ENCODE measurements around the gene ITGB7.

Gene ITGB7

GRCh38 chr12:53161119-53161911 is 45.7 kb downstream of the ITGB7 start:
- TF ChIP-seq TAF1 (IDR thresholded peaks at IDR 0.05; ENCODE audit: low read depth, low read length) = no peak
- TF ChIP-seq POLR2A (IDR thresholded peaks at IDR 0.05; ENCODE audit: low read depth, low read length) = no peak
- TF ChIP-seq POU2F2 (IDR thresholded peaks at IDR 0.05; ENCODE audit: low read depth, low read length) = no peak
- FAIRE-seq (no peak), DNase-seq (ENCODE audit: insufficient read length, low spot score) (no peak)

- FAIRE-seq (no peak), DNase-seq (ENCODE audit: insufficient read length, low spot score) (no peak)
These were observed 46.4 kb downstream of the ITGB7 start for GRCh38 chr12:53160673-53161072.

GRCh38 chr12:53160000-53160399 is 47.1 kb downstream of the ITGB7 start:
- DNase-seq (ENCODE audit: insufficient read length, low spot score) = no peak
- FAIRE-seq = no peak
- TF ChIP-seq PAX5 (IDR thresholded peaks at IDR 0.05; ENCODE audit: insufficient read depth, low read length, severe bottlenecking) = no peak

More at GRCh38 chr12:53160673-53161072, 46.4 kb downstream of the ITGB7 start:
- TF ChIP-seq POLR2A (IDR thresholded peaks at IDR 0.05; ENCODE audit: low read depth, low read length) (no peak), POLR2AphosphoS5 (IDR thresholded peaks at IDR 0.05; ENCODE audit: low read depth, low read length) (no peak)

- peak; percentile 98 for FAIRE-seq
- peak; percentile 90 for DNase-seq (ENCODE audit: insufficient read length, low spot score)
- TF ChIP-seq TAF1 (IDR thresholded peaks at IDR 0.05; ENCODE audit: low read depth, low read length) (no peak), POLR2AphosphoS5 (IDR thresholded peaks at IDR 0.05; ENCODE audit: low read depth, low read length) (no peak), POU2F2 (IDR thresholded peaks at IDR 0.05; ENCODE audit: low read depth, low read length) (no peak)
These were observed 47.7 kb downstream of the ITGB7 start for GRCh38 chr12:53159195-53159839.

GRCh38 chr12:53152390-53152789 is 54.7 kb downstream of the ITGB7 start:
- no peak for TF ChIP-seq PAX5 (IDR thresholded peaks at IDR 0.05; ENCODE audit: insufficient read depth, low read length, severe bottlenecking)
- no peak for TF ChIP-seq TAF1 (IDR thresholded peaks at IDR 0.05; ENCODE audit: low read depth, low read length)
- TF ChIP-seq SPI1 (IDR thresholded peaks at IDR 0.05; ENCODE audit: low read depth, low read length) = no peak
- TF ChIP-seq POLR2AphosphoS5 (IDR thresholded peaks at IDR 0.05; ENCODE audit: low read depth, low read length) = no peak
- TF ChIP-seq POU2F2 (IDR thresholded peaks at IDR 0.05; ENCODE audit: low read depth, low read length) = no peak
- no peak for TF ChIP-seq POLR2A (IDR thresholded peaks at IDR 0.05; ENCODE audit: low read depth, low read length)
- FAIRE-seq = no peak

GRCh38 chr12:53151039-53151438 is 56.0 kb downstream of the ITGB7 start:
- no peak for FAIRE-seq
- TF ChIP-seq PAX5 (IDR thresholded peaks at IDR 0.05; ENCODE audit: insufficient read depth, low read length, severe bottlenecking) = no peak
- no peak for TF ChIP-seq SPI1 (IDR thresholded peaks at IDR 0.05; ENCODE audit: low read depth, low read length)
- TF ChIP-seq POLR2A (IDR thresholded peaks at IDR 0.05; ENCODE audit: low read depth, low read length) = no peak
- no peak for TF ChIP-seq POU2F2 (IDR thresholded peaks at IDR 0.05; ENCODE audit: low read depth, low read length)
- DNase-seq (ENCODE audit: insufficient read length, low spot score) = no peak

More at GRCh38 chr12:53152390-53152789, 54.7 kb downstream of the ITGB7 start:
- no peak for DNase-seq (ENCODE audit: insufficient read length, low spot score)

GRCh38 chr12:53147653-53148052 is 59.4 kb downstream of the ITGB7 start:
- DNase-seq (ENCODE audit: insufficient read length, low spot score) = no peak

GRCh38 chr12:53147181-53147580 is 59.9 kb downstream of the ITGB7 start:
- FAIRE-seq (no peak), DNase-seq (ENCODE audit: insufficient read length, low spot score) (no peak)
- TF ChIP-seq POLR2AphosphoS5 (IDR thresholded peaks at IDR 0.05; ENCODE audit: low read depth, low read length) (no peak), PAX5 (IDR thresholded peaks at IDR 0.05; ENCODE audit: insufficient read depth, low read length, severe bottlenecking) (no peak), TAF1 (IDR thresholded peaks at IDR 0.05; ENCODE audit: low read depth, low read length) (no peak), SPI1 (IDR thresholded peaks at IDR 0.05; ENCODE audit: low read depth, low read length) (no peak), POU2F2 (IDR thresholded peaks at IDR 0.05; ENCODE audit: low read depth, low read length) (no peak), POLR2A (IDR thresholded peaks at IDR 0.05; ENCODE audit: low read depth, low read length) (no peak)

More at GRCh38 chr12:53147653-53148052, 59.4 kb downstream of the ITGB7 start:
- FAIRE-seq = no peak
- TF ChIP-seq POLR2AphosphoS5 (IDR thresholded peaks at IDR 0.05; ENCODE audit: low read depth, low read length) = no peak
- no peak for TF ChIP-seq SPI1 (IDR thresholded peaks at IDR 0.05; ENCODE audit: low read depth, low read length)
- TF ChIP-seq POLR2A (IDR thresholded peaks at IDR 0.05; ENCODE audit: low read depth, low read length) = no peak
- TF ChIP-seq TAF1 (IDR thresholded peaks at IDR 0.05; ENCODE audit: low read depth, low read length) = no peak
- TF ChIP-seq PAX5 (IDR thresholded peaks at IDR 0.05; ENCODE audit: insufficient read depth, low read length, severe bottlenecking) = no peak
- no peak for TF ChIP-seq POU2F2 (IDR thresholded peaks at IDR 0.05; ENCODE audit: low read depth, low read length)

GRCh38 chr12:53145383-53146260 is 61.4 kb downstream of the ITGB7 start:
- TF ChIP-seq PAX5 (IDR thresholded peaks at IDR 0.05; ENCODE audit: insufficient read depth, low read length, severe bottlenecking) (no peak), POU2F2 (IDR thresholded peaks at IDR 0.05; ENCODE audit: low read depth, low read length) (no peak)
- DNase-seq (ENCODE audit: insufficient read length, low spot score) (no peak), FAIRE-seq (no peak)

- TF ChIP-seq POU2F2 (IDR thresholded peaks at IDR 0.05; ENCODE audit: low read depth, low read length) (no peak), TAF1 (IDR thresholded peaks at IDR 0.05; ENCODE audit: low read depth, low read length) (no peak), SPI1 (IDR thresholded peaks at IDR 0.05; ENCODE audit: low read depth, low read length) (no peak), PAX5 (IDR thresholded peaks at IDR 0.05; ENCODE audit: insufficient read depth, low read length, severe bottlenecking) (no peak)
- no peak for FAIRE-seq
These were observed 63.7 kb downstream of the ITGB7 start for GRCh38 chr12:53143355-53143754.

More at GRCh38 chr12:53143355-53143754, 63.7 kb downstream of the ITGB7 start:
- DNase-seq (ENCODE audit: insufficient read length, low spot score) = no peak

Measured in GM12891 (cell line).